Endothelial cell of umbilical vein (primary cell): Measurements from ENCODE around the gene MATN1. TPM values are rescaled to one million over a fixed set of nuclear protein-coding genes. Genes with fewer than 3 reads are reported as not detected.

ENCODE experiments used
- BruUV-seq: library from RNA; stranded (reverse); fragments of 400-500 nt; replicated peaks from 2 replicates; lab custom pipeline; 2021; lab: Mats Ljungman, UMichigan
- CTCF ChIA-PET: fragments of 300-600, 350-600 bp; sonication (Branson Sonifier 250); formaldehyde crosslinking; loops from one replicate; lab custom pipeline; 2021; ENCODE audit warnings: antibody characterized with exemption, inconsistent platforms; lab: Charles Lee
- POLR2A ChIA-PET: fragments of 300-600, 350-600 bp; sonication (Branson Sonifier 250); formaldehyde crosslinking; loops from one replicate; lab custom pipeline; 2021; ENCODE audit warnings: antibody characterized with exemption, inconsistent platforms; lab: Charles Lee
- DNase-seq: peaks from one replicate; pipeline ENCODE4 v3.0.0-alpha.2; 2011; ENCODE audit warnings: low read depth, low spot score
- FAIRE-seq: peaks from 2 replicates; lab custom pipeline; 2011; peaks lifted over from hg19 to GRCh38; lab: Jason Lieb, UNC
- H2AFZ ChIP-seq: 2 replicates; pipeline ENCODE4 v1.6.0; 2012; ENCODE audit warnings: low read depth, low read length, control low read depth, inconsistent platforms
- H3K27ac ChIP-seq: 2 replicates; pipeline ENCODE4 v1.5.1; 2011; ENCODE audit warnings: low read depth, mild to moderate bottlenecking, control low read depth, low read length, moderate library complexity; ENCODE audit not compliant: insufficient read depth
- H3K27me3 ChIP-seq, 2 experiments: 2 replicates each; pipeline versions ENCODE4 v1.6.0 to v1.6.1; 2011; ENCODE audit warnings: low read length in 2 of 2, mixed read lengths in 1 of 2; ENCODE audit not compliant: control insufficient read depth in 2 of 2, insufficient read depth in 2 of 2
- H3K36me3 ChIP-seq, 2 experiments: 2 replicates in 1 of 2; 3 replicates in 1 of 2; pipeline ENCODE4 v1.5.1; 2011; ENCODE audit warnings: low read length in 2 of 2, mild to moderate bottlenecking in 1 of 2, moderate library complexity in 1 of 2; ENCODE audit not compliant: control insufficient read depth in 2 of 2, insufficient read depth in 2 of 2; ENCODE audit errors: extremely low read depth in 1 of 2
- H3K4me1 ChIP-seq: 3 replicates; pipeline ENCODE4 v1.5.1; 2011; ENCODE audit warnings: mild to moderate bottlenecking, low read length; ENCODE audit not compliant: control insufficient read depth, insufficient read depth; ENCODE audit errors: extremely low read depth
- H3K4me2 ChIP-seq: 2 replicates; pipeline ENCODE4 v1.6.1; 2011; ENCODE audit warnings: low read length, control low read depth, mixed read lengths; ENCODE audit not compliant: insufficient read depth
- H3K4me3 ChIP-seq, 3 experiments: fragments of 200-600 bp in 1 of 3; sonication (generic), shearing (Covaris generic) in 1 of 3; replicated peaks in 1 of 3; 2 replicates each; pipeline ENCODE4 v1.5.1; 2011 to 2016; ENCODE audit warnings: control low read depth in 3 of 3, low read length in 3 of 3, mild to moderate bottlenecking in 2 of 3, inconsistent platforms in 1 of 3, low read depth in 1 of 3, moderate library complexity in 1 of 3; ENCODE audit not compliant: insufficient read depth in 1 of 3
- H3K79me2 ChIP-seq: 2 replicates; pipeline ENCODE4 v1.6.0; 2012; ENCODE audit warnings: low read length, inconsistent platforms; ENCODE audit not compliant: control insufficient read depth, insufficient read depth
- H3K9ac ChIP-seq: replicated peaks from 2 replicates; pipeline ENCODE3; 2011; ENCODE audit warnings: low read length, control low read depth; ENCODE audit not compliant: insufficient read depth; ENCODE audit errors: extremely low read depth
- H3K9me1 ChIP-seq: replicated peaks from 3 replicates; pipeline ENCODE4 v1.6.0; 2011; ENCODE audit warnings: mild to moderate bottlenecking, low read length; ENCODE audit not compliant: control insufficient read depth, insufficient read depth; ENCODE audit errors: extremely low read depth
- H3K9me3 ChIP-seq: replicated peaks from 2 replicates; pipeline ENCODE4 v1.5.1; 2012; ENCODE audit warnings: low read length, inconsistent platforms; ENCODE audit not compliant: control insufficient read depth, insufficient read depth
- H4K20me1 ChIP-seq: replicated peaks from 2 replicates; pipeline ENCODE3; 2011; ENCODE audit warnings: mild to moderate bottlenecking, low read length; ENCODE audit not compliant: control insufficient read depth, insufficient read depth; ENCODE audit errors: extremely low read depth
- EZH2 ChIP-seq: IDR thresholded peaks from 2 replicates; pipeline ENCODE4 v1.6.1; 2012; ENCODE audit warnings: borderline replicate concordance, low read depth, mild to moderate bottlenecking, moderate library complexity, low read length, inconsistent platforms; ENCODE audit not compliant: severe bottlenecking
- FOS ChIP-seq: IDR thresholded peaks from 2 replicates; pipeline ENCODE4 v1.6.1; 2011; ENCODE audit warnings: mild to moderate bottlenecking, low read length, moderate library complexity, borderline replicate concordance; ENCODE audit not compliant: insufficient read depth
- GATA2 ChIP-seq: IDR thresholded peaks from 2 replicates; pipeline ENCODE4 v1.7.0; 2011; ENCODE audit warnings: low read depth, mild to moderate bottlenecking, moderate library complexity, mixed read lengths, low read length; ENCODE audit not compliant: insufficient read length, insufficient read depth
- JUN ChIP-seq: IDR thresholded peaks from 2 replicates; pipeline ENCODE4 v1.6.1; 2011; ENCODE audit warnings: borderline replicate concordance, low read depth; ENCODE audit not compliant: insufficient read length, insufficient read depth
- MYC ChIP-seq: IDR thresholded peaks from one replicate; pipeline ENCODE4 v1.6.1; 2011; ENCODE audit warnings: mild to moderate bottlenecking, low read depth, low read length
- POLR2A ChIP-seq: IDR thresholded peaks from 2 replicates; pipeline ENCODE4 v1.6.1; 2012; ENCODE audit warnings: low read depth, mild to moderate bottlenecking, control low read depth, low read length
- POLR2AphosphoS5 ChIP-seq: IDR thresholded peaks from 2 replicates; pipeline ENCODE4 v1.6.1; 2012; ENCODE audit warnings: low read depth, mild to moderate bottlenecking, control low read depth, low read length, moderate library complexity; ENCODE audit not compliant: insufficient read depth
- dilution Hi-C: fragments of 300-500 bp; cut with MboI; formaldehyde crosslinking; loops from one replicate; pipeline ENCODE4 v1.15.0; 2019; ENCODE audit warnings: low sequenced_read_pairs; ENCODE audit not compliant: extremely low pct_ligation_motif_present
- intact Hi-C: fragments of 100-400 bp; cut with micrococcal nuclease; formaldehyde crosslinking; loops from one replicate; pipeline ENCODE4 v1.10.0; 2022
- microRNA-seq: library from miRNA; unstranded; fragments of <30 nt; microRNA quantifications from one replicate; pipeline ENCODE4 v1.2.0, GENCODE V29; 2021; ENCODE audit warnings: borderline number of aligned reads, borderline replicate concordance
- polyA plus RNA-seq, 4 experiments: library from polyadenylated mRNA; depleted of rRNA in 3 of 4; stranded (reverse) in 3 of 4; unstranded in 1 of 4; fragments of >200 nt; gene quantifications; 2 replicates each; pipeline versions ENCODE4 v1.2.1 to v1.2.3, GENCODE V29; 2011 to 2012; ENCODE audit warnings: missing spikeins in 1 of 4
- small RNA-seq: library from RNA; depleted of rRNA; stranded (forward); fragments of <200 nt; gene quantifications from one replicate; pipeline ENCODE3, GENCODE V24; 2012; ENCODE audit warnings: low replicate concordance, low read depth; ENCODE audit not compliant: insufficient read depth, insufficient read length
- total RNA-seq: library from RNA; stranded (reverse); gene quantifications from 2 replicates; pipeline ENCODE4 v1.2.3, GENCODE V29; 2021
- TF ChIP-seq, protein P1 (sequence below): IDR thresholded peaks from 2 replicates; pipeline ENCODE4 v1.6.1; 2011; ENCODE audit not compliant: insufficient read depth, insufficient read length
- TF ChIP-seq, protein P2 (sequence below), 2 donors: IDR thresholded peaks; 1 replicate in 1 of 2; 2 replicates in 1 of 2; pipeline ENCODE4 v1.5.1; 2011; ENCODE audit warnings: low read length in 2 of 2, mild to moderate bottlenecking in 2 of 2, moderate library complexity in 2 of 2, control low read depth in 1 of 2, inconsistent platforms in 1 of 2, low read depth in 1 of 2; ENCODE audit not compliant: insufficient read depth in 1 of 2; ENCODE audit errors: extremely low read depth in 1 of 2

Gene MATN1
- total and polyA plus RNA-seq, 2 donors (not counting 3 experiments of a cell fraction or from before 2014, with no cell fraction given): 0.29 to 0.36 TPM

DNA sequence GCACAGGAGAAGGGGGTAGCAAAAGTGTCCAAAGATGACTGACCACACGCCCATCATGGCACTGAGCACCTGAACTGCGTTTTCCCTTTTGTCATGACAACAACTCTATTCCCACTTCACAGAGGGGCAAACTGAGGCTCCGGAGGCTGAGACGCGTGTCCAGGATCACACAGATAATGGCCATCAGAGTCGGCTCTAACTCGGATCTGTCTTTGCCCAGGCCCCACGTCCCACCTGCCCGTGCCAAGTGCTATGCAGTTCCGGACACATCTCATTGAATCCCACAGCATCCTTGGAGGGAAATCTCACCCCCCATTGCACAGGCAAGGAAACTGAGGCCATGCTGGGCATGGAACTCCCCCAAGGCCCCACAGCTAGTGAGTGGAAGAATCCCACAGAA, 62.1 kb downstream of the MATN1 start:
- Histone ChIP-seq H3K9me3 (no peaks in the 10 kb centered on the region), H3K27me3 (no peaks in the 10 kb centered on the region), H3K4me3 (no peak overlapping the region), H3K9me1 (no peaks in the 10 kb centered on the region), H2AFZ (no peak overlapping the region), H4K20me1 (no peaks in the 10 kb centered on the region), H3K9ac (no peak overlapping the region), H3K4me1 (no peaks in the 10 kb centered on the region), H3K27ac (no peak overlapping the region), H3K36me3 (no peaks in the 10 kb centered on the region), H3K79me2 (no peaks in the 10 kb centered on the region), H3K4me2 (no peak overlapping the region)
- intact Hi-C loops: no loop called here
- no peak for DNase-seq
- no peak for TF ChIP-seq EZH2
- TF ChIP-seq GATA2: no peak
- TF ChIP-seq, protein P1, sequence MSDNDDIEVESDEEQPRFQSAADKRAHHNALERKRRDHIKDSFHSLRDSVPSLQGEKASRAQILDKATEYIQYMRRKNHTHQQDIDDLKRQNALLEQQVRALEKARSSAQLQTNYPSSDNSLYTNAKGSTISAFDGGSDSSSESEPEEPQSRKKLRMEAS: no peak
- TF ChIP-seq JUN: no peak
- TF ChIP-seq, protein P2, sequence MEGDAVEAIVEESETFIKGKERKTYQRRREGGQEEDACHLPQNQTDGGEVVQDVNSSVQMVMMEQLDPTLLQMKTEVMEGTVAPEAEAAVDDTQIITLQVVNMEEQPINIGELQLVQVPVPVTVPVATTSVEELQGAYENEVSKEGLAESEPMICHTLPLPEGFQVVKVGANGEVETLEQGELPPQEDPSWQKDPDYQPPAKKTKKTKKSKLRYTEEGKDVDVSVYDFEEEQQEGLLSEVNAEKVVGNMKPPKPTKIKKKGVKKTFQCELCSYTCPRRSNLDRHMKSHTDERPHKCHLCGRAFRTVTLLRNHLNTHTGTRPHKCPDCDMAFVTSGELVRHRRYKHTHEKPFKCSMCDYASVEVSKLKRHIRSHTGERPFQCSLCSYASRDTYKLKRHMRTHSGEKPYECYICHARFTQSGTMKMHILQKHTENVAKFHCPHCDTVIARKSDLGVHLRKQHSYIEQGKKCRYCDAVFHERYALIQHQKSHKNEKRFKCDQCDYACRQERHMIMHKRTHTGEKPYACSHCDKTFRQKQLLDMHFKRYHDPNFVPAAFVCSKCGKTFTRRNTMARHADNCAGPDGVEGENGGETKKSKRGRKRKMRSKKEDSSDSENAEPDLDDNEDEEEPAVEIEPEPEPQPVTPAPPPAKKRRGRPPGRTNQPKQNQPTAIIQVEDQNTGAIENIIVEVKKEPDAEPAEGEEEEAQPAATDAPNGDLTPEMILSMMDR (IDR thresholded peaks at IDR 0.05; ENCODE audit: extremely low read depth in 1 of 2, insufficient read depth in 1 of 2, low read depth in 1 of 2, low read length in 2 of 2): no peak
- TF ChIP-seq FOS: no peak
- no peak for TF ChIP-seq MYC
- TF ChIP-seq POLR2AphosphoS5: no peak
- no peak for TF ChIP-seq POLR2A
- CTCF ChIA-PET: no interaction called here
- FAIRE-seq: no peak
- BruUV-seq: no TSS peak
- POLR2A ChIA-PET: no interaction called here
- dilution Hi-C loops: no loop called here

Small RNA genes lying within 50 kb of the gene (microRNA-seq; reads per million reads assigned to microRNA genes)
- 1.5 reads per million for gene MIR4420

Small RNA genes lying within 50 kb of the gene (small RNA-seq; reads per million reads assigned to genes)
- 2.8 reads per million, percentile 16 among the genes with 10 or more reads in this experiment for gene MIR4420

Other genes with a start within 250 kb of the MATN1 start
- 73.0 and 95.2 TPM in 2 replicates for gene LAPTM5, start 34.2 kb upstream of the MATN1 start, total RNA-seq
- gene LAPTM5, start 34.2 kb upstream of the MATN1 start, polyA plus RNA-seq: 83.4 and 98.9 TPM in 2 replicates
- 20.8 and 25.9 TPM in 2 replicates for gene SDC3, start 185.2 kb upstream of the MATN1 start, total RNA-seq
- gene SDC3, start 185.2 kb upstream of the MATN1 start, polyA plus RNA-seq: 7.0 and 7.1 TPM in 2 replicates